K562 (cell line): ENCODE results near the gene DDX54. TPM values are rescaled to one million over a fixed set of nuclear protein-coding genes. Genes with fewer than 3 reads are reported as not detected.

Experiments
- ATAC-seq: fragments of 200-7000 bp; cut with Tn5 transposase; 3 replicates; pipeline ENCODE4 v1.9.1; 2020; ENCODE audit warnings: moderate library complexity
- BruUV-seq: library from RNA; stranded (reverse); fragments of 400-500 nt; replicated peaks from 2 replicates; lab custom pipeline; 2021; lab: Mats Ljungman, UMichigan
- CTCF ChIA-PET: fragments of 300-600 bp; formaldehyde crosslinking; extraction: SDS; loops from one replicate; lab custom pipeline; 2021; ENCODE audit warnings: low intra/inter-chr PET ratio; lab: Yijun Ruan, JAX
- POLR2A ChIA-PET: fragments of 300-600, 350-650 bp; sonication (Branson Sonifier 250); formaldehyde crosslinking; extraction: SDS; loops from one replicate; lab custom pipeline; 2021; ENCODE audit warnings: antibody characterized with exemption, inconsistent platforms; lab: Yijun Ruan, JAX
- DNase-seq, 4 experiments: peaks; one replicate each; pipeline versions ENCODE4 v3.0.0 to v3.0.0-alpha.2; 2011 to 2018; ENCODE audit warnings: low spot score in 3 of 4, mixed read lengths in 3 of 4; ENCODE audit errors: extremely low read depth in 1 of 4
- FAIRE-seq: peaks from 2 replicates; lab custom pipeline; 2011; peaks lifted over from hg19 to GRCh38; lab: Jason Lieb, UNC
- H2AFZ ChIP-seq: 2 replicates; pipeline ENCODE4 v1.6.0; 2011; ENCODE audit warnings: low read depth, low read length, control low read depth, inconsistent platforms
- H3K27ac ChIP-seq: fragments of 200-600 bp; 3 replicates; pipeline ENCODE4 v1.8.0; 2011; ENCODE audit warnings: low read depth, mild to moderate bottlenecking, control low read depth, inconsistent platforms, low read length, moderate library complexity, mixed read lengths; ENCODE audit errors: extremely low read depth
- H3K27me3 ChIP-seq, 2 experiments: fragments of 300-600 bp in 1 of 2; 2 replicates in 1 of 2; 3 replicates in 1 of 2; pipeline versions ENCODE4 v1.6.0 to v1.8.0; 2011; ENCODE audit warnings: inconsistent platforms in 2 of 2, low read length in 2 of 2, mild to moderate bottlenecking in 1 of 2, mixed read lengths in 1 of 2, moderate library complexity in 1 of 2; ENCODE audit not compliant: control insufficient read depth in 2 of 2, insufficient read depth in 2 of 2
- H3K36me3 ChIP-seq: fragments of 300-600 bp; 3 replicates; pipeline ENCODE4 v1.8.0; 2011; ENCODE audit warnings: mild to moderate bottlenecking, low read length, inconsistent platforms; ENCODE audit not compliant: control insufficient read depth, insufficient read depth
- H3K4me1 ChIP-seq, 2 experiments: fragments of 200-600 bp in 1 of 2; replicated peaks in 1 of 2; 2 replicates in 1 of 2; 3 replicates in 1 of 2; pipeline versions ENCODE4 v1.5.1 to v1.8.0; 2011; ENCODE audit warnings: inconsistent platforms in 2 of 2, low read length in 2 of 2, mild to moderate bottlenecking in 1 of 2, mixed read lengths in 1 of 2, moderate library complexity in 1 of 2; ENCODE audit not compliant: control insufficient read depth in 2 of 2, insufficient read depth in 2 of 2
- H3K4me2 ChIP-seq: 2 replicates; pipeline ENCODE4 v1.6.1; 2011; ENCODE audit warnings: low read length, control low read depth, inconsistent platforms, mixed read lengths; ENCODE audit not compliant: insufficient read depth
- H3K4me3 ChIP-seq: fragments of 200-600 bp; sonication (generic), shearing (Covaris generic); 2 replicates; pipeline ENCODE4 v1.5.1; 2016; ENCODE audit warnings: control low read depth, inconsistent platforms
- H3K79me2 ChIP-seq: fragments of 200-600 bp; 3 replicates; pipeline ENCODE4 v1.8.0; 2011; ENCODE audit warnings: low read length, inconsistent platforms; ENCODE audit not compliant: control insufficient read depth, insufficient read depth
- H3K9ac ChIP-seq, 2 experiments: 2 replicates each; pipeline versions ENCODE4 v1.6.0 to v1.6.1; 2011; ENCODE audit warnings: low read depth in 2 of 2, low read length in 2 of 2, control low read depth in 1 of 2, inconsistent platforms in 1 of 2, mild to moderate bottlenecking in 1 of 2, mixed read lengths in 1 of 2; ENCODE audit not compliant: insufficient read depth in 1 of 2
- H3K9me1 ChIP-seq: one replicate; pipeline ENCODE4 v1.6.0; 2011; ENCODE audit warnings: inconsistent platforms, mild to moderate bottlenecking, low read length, moderate library complexity; ENCODE audit not compliant: control insufficient read depth, insufficient read depth
- H3K9me3 ChIP-seq: replicated peaks from 2 replicates; pipeline ENCODE4 v1.5.1; 2011; ENCODE audit warnings: low read depth, low read length, inconsistent platforms; ENCODE audit not compliant: control insufficient read depth, insufficient read depth
- H4K20me1 ChIP-seq: replicated peaks from 2 replicates; pipeline ENCODE4 v1.6.1; 2011; ENCODE audit warnings: low read length, inconsistent platforms, mixed read lengths; ENCODE audit not compliant: control insufficient read depth, insufficient read depth
- BCOR ChIP-seq: fragments of 450-650 bp; IDR thresholded peaks from 2 replicates; pipeline ENCODE4 v1.6.1; 2016
- KDM1A ChIP-seq, 2 experiments: fragments of 450-650 bp; IDR thresholded peaks; 2 replicates each; pipeline ENCODE4 v1.6.1; 2016; ENCODE audit warnings: mild to moderate bottlenecking in 2 of 2
- MYNN ChIP-seq, 2 experiments: sonication (generic); formaldehyde crosslinking in 1 of 2; IDR thresholded peaks; 2 replicates each; pipeline versions ENCODE4 v1.5.0 to v1.6.1; 2016 to 2020; ENCODE audit warnings: antibody characterized with exemption in 1 of 2, missing genetic modification reagents in 1 of 2
- NCOA6 ChIP-seq: fragments of 450-650 bp; IDR thresholded peaks from 2 replicates; pipeline ENCODE4 v1.6.1; 2017; ENCODE audit warnings: mild to moderate bottlenecking
- RBM25 ChIP-seq: fragments of 200-400 bp; formaldehyde crosslinking; IDR thresholded peaks from 2 replicates; pipeline ENCODE4 v1.6.1; 2018; ENCODE audit warnings: low read length, low read depth, moderate library complexity; ENCODE audit not compliant: severe bottlenecking
- SMARCA5 ChIP-seq: fragments of 450-650 bp; IDR thresholded peaks from 2 replicates; pipeline ENCODE4 v1.6.1; 2016
- ZBTB17 ChIP-seq: fragments of 450-650 bp; formaldehyde crosslinking; IDR thresholded peaks from 2 replicates; pipeline ENCODE4 v1.4.0; 2020; ENCODE audit warnings: mild to moderate bottlenecking
- WGBS: fragments of 100-300 bp; shearing (Covaris generic); methylation state at CpG from one replicate; pipeline ENCODE4 v1.1.6; 2016; ENCODE audit warnings: low coverage, mixed read lengths; ENCODE audit not compliant: insufficient coverage; ENCODE audit errors: missing lambda C conversion rate; 5-methylcytosine and 5-hydroxymethylcytosine counted together
- in situ Hi-C: fragments of 300-500 bp; cut with MboI; formaldehyde crosslinking; loops from 4 replicates; pipeline ENCODE4 v1.15.0; 2018; ENCODE audit warnings: inconsistent platforms, mixed read lengths
- intact Hi-C: fragments of 100-400 bp; cut with micrococcal nuclease; formaldehyde crosslinking; loops from 2 replicates; pipeline ENCODE4 v1.14.2; 2022
- polyA plus RNA-seq, 8 experiments: library from polyadenylated mRNA; depleted of rRNA in 4 of 8; stranded (reverse) in 5 of 8; unstranded in 3 of 8; fragments of >200 nt; fragmentation: Nextera tagmentation in 2 of 8; fragmentation: Illumina TruSeq in 1 of 8; extraction: Ambion mirVana in 2 of 8; extraction: Trizol in 1 of 8; gene quantifications; 2 replicates each; pipeline versions ENCODE4 v1.2.1 to v1.2.3, GENCODE V29; 2011 to 2014; ENCODE audit warnings: inconsistent platforms in 1 of 8, missing spikeins in 1 of 8
- total RNA-seq, 7 experiments: library from RNA; depleted of rRNA in 6 of 7; stranded (reverse); fragments of >200 nt in 6 of 7; fragmentation: Illumina TruSeq in 2 of 7; extraction: Trizol in 2 of 7; gene quantifications; 2 replicates each; pipeline versions ENCODE4 v1.2.1 to v1.2.3, GENCODE V29; 2011 to 2021; ENCODE audit warnings: low replicate concordance in 1 of 7
- TF ChIP-seq, protein P1 (sequence below): fragments of 250-450 bp; sonication (Bioruptor Pico); IDR thresholded peaks from 2 replicates; pipeline ENCODE4 v1.8.0; 2022; ENCODE audit warnings: moderate library complexity, mild to moderate bottlenecking, inconsistent platforms
- TF ChIP-seq, protein P2 (sequence below), 2 experiments: fragments of 450-650 bp in 1 of 2; sonication (generic) in 1 of 2; formaldehyde crosslinking in 1 of 2; IDR thresholded peaks in 1 of 2; conservative IDR thresholded peaks in 1 of 2; 2 replicates each; pipeline versions ENCODE4 v1.6.1 to v1.8.1; 2016 to 2023; ENCODE audit warnings: mild to moderate bottlenecking in 2 of 2, moderate library complexity in 2 of 2, inconsistent platforms in 1 of 2, missing genetic modification reagents in 1 of 2

The DDX54 gene
- total and polyA plus RNA-seq, 9 of the 15 experiments (the other 6 are each of a cell fraction or from before 2014, with no cell fraction given), result 1.4 to 135 (median 51.4) TPM

DNA sequence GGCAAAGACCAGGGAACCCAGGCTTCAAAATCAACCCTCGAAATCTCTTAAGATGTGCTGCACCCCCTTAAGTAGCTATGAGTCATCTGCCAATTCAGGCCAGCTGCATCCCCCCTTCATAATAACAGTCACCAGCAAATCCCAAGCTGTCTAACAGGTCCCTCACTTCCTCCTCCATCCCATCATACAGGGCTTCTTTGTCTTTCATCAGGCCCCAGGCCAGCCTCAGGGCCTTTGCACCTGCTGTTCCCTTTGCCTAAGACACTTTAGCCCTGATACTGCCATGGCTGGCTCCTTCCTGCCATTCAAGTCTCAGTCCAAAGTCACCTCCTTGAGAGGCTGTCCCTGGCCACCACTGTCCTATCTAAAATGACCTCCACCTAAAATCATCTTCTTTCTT is 53.7 kb downstream of the DDX54 start:
- H3K79me2 ChIP-seq, result no peaks in the 10 kb centered on the region
- in situ Hi-C loops (no loop called here), intact Hi-C loops (no loop called here)
- H3K4me3 ChIP-seq, result no peak overlapping the region
- H3K27me3 ChIP-seq, result peaks cover 0 to 7% of the 10 kb centered on the region in 2 experiments; a peak in 1 of 5 replicates
- DNase-seq (peak in 1 of 4 experiments; percentile 32), FAIRE-seq (no peak), ATAC-seq (no peak)
- no TSS peak for BruUV-seq
- H3K27ac ChIP-seq, result no peak overlapping the region
- CTCF ChIA-PET, result no interaction called here
- no peaks in the 10 kb centered on the region for H3K36me3 ChIP-seq
- no peak overlapping the region for H3K9ac ChIP-seq
- peak; percentile 44 for TF ChIP-seq RBM25
- TF ChIP-seq MYNN (IDR thresholded peaks at IDR 0.05), result peak; percentile 99
- peak; percentile 81 for TF ChIP-seq MYNN (CRISPR knock-in tag; IDR thresholded peaks at IDR 0.05)
- TF ChIP-seq, protein P1, sequence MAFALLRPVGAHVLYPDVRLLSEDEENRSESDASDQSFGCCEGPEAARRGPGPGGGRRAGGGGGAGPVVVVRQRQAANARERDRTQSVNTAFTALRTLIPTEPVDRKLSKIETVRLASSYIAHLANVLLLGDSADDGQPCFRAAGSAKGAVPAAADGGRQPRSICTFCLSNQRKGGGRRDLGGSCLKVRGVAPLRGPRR (CRISPR knock-in tag), result no peak
- peak; percentile 70; the same call in 1 of the 2 replicates for TF ChIP-seq SMARCA5
- no peak for TF ChIP-seq NCOA6
- no peak for TF ChIP-seq ZBTB17
- TF ChIP-seq, protein P2, sequence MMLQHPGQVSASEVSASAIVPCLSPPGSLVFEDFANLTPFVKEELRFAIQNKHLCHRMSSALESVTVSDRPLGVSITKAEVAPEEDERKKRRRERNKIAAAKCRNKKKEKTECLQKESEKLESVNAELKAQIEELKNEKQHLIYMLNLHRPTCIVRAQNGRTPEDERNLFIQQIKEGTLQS (IDR thresholded peaks at IDR 0.05), result 0 out of 2 replicates have a peak, but pooled peaks have one; percentile 39
- TF ChIP-seq, protein P2 (CRISPR knock-in tag; conservative IDR thresholded peaks at IDR 0.05), result no peak
- TF ChIP-seq BCOR, result 0 out of 2 replicates have a peak, but pooled peaks have one; percentile 39
- peak in 1 of 2 experiments; percentile 50; a peak in 2 of 4 replicates for TF ChIP-seq KDM1A (IDR thresholded peaks at IDR 0.05)
- no peak overlapping the region for H3K4me2 ChIP-seq
- peaks cover 7% of the 10 kb centered on the region for H4K20me1 ChIP-seq
- H3K9me1 ChIP-seq, result no peaks in the 10 kb centered on the region
- no peaks in the 10 kb centered on the region for H3K9me3 ChIP-seq
- POLR2A ChIA-PET, result no interaction called here
- no peak overlapping the region for H2AFZ ChIP-seq
- WGBS, result 7% methylated on average over 1 of the region's 1 CpG
- peaks cover 8 to 32% of the 10 kb centered on the region in 2 experiments for H3K4me1 ChIP-seq
